OCI-LY1 (cell line): ENCODE data around the gene NPR2.

Experiments used
- H2AFZ ChIP-seq: fragments of 200-600 bp; sonication (generic), shearing (Covaris generic); 2 replicates; pipeline ENCODE4 v1.6.0; 2014; ENCODE audit warnings: antibody characterized with exemption, mild to moderate bottlenecking, low read length
- H3F3A ChIP-seq: fragments of 200-600 bp; sonication (generic), shearing (Covaris generic); 2 replicates; pipeline ENCODE4 v1.6.0; 2014; ENCODE audit warnings: mild to moderate bottlenecking, antibody characterized with exemption, low read length, moderate library complexity; ENCODE audit not compliant: insufficient read depth
- H3K27ac ChIP-seq: fragments of 200-600 bp; sonication (generic); 2 replicates; pipeline ENCODE4 v1.5.1; 2014; ENCODE audit warnings: low read length, mixed run types, mild to moderate bottlenecking, low read depth; ENCODE audit not compliant: poor library complexity, severe bottlenecking
- H3K27me3 ChIP-seq: fragments of 200-600 bp; sonication (generic); 2 replicates; pipeline ENCODE4 v1.6.0; 2014; ENCODE audit warnings: antibody characterized with exemption, mild to moderate bottlenecking, low read length, moderate library complexity; ENCODE audit not compliant: insufficient read depth
- H3K36me3 ChIP-seq: fragments of 200-600 bp; sonication (generic); 2 replicates; pipeline ENCODE4 v1.6.1; 2014; ENCODE audit warnings: mild to moderate bottlenecking, antibody characterized with exemption, low read length, moderate library complexity, mixed read lengths; ENCODE audit not compliant: insufficient read depth
- H3K4me1 ChIP-seq: fragments of 200-600 bp; sonication (generic); 2 replicates; pipeline ENCODE4 v1.5.1; 2014; ENCODE audit warnings: mild to moderate bottlenecking, low read length, moderate library complexity; ENCODE audit not compliant: insufficient read depth, severe bottlenecking
- H3K4me2 ChIP-seq: fragments of 200-600 bp; sonication (generic), shearing (Covaris generic); 2 replicates; pipeline ENCODE4 v1.6.1; 2014; ENCODE audit warnings: low read length
- H3K4me3 ChIP-seq: fragments of 200-600 bp; sonication (generic); 2 replicates; pipeline ENCODE4 v1.5.1; 2014; ENCODE audit warnings: low read length, low read depth, mild to moderate bottlenecking, mixed read lengths; ENCODE audit not compliant: poor library complexity, severe bottlenecking
- H3K79me2 ChIP-seq: fragments of 200-600 bp; shearing (Covaris generic); 2 replicates; pipeline ENCODE4 v1.6.1; 2016; ENCODE audit warnings: mixed run types, low read length, mixed read lengths; ENCODE audit not compliant: insufficient read depth
- H3K9ac ChIP-seq: fragments of 200-600 bp; sonication (generic), shearing (Covaris generic); 2 replicates; pipeline ENCODE4 v1.6.1; 2014; ENCODE audit warnings: mild to moderate bottlenecking, low read length, mixed read lengths
- H3K9me2 ChIP-seq: fragments of 200-600 bp; sonication (generic), shearing (Covaris generic); 2 replicates; pipeline ENCODE4 v1.6.1; 2014; ENCODE audit warnings: low read depth, mild to moderate bottlenecking, low read length, mixed read lengths
- H3K9me3 ChIP-seq: fragments of 200-600 bp; shearing (Covaris generic); 2 replicates; pipeline ENCODE4 v1.6.1; 2014; ENCODE audit warnings: low read length, mixed read lengths
- H4K20me1 ChIP-seq: fragments of 200-600 bp; sonication (generic), shearing (Covaris generic); 2 replicates; pipeline ENCODE4 v1.6.0; 2016; ENCODE audit warnings: mild to moderate bottlenecking, low read length; ENCODE audit not compliant: insufficient read depth
- CTCF ChIP-seq: fragments of 200-600 bp; sonication (generic), shearing (Covaris generic); IDR thresholded peaks from 2 replicates; pipeline ENCODE4 v1.5.1; 2017; ENCODE audit warnings: mild to moderate bottlenecking, antibody characterized with exemption, low read length, moderate library complexity, mixed read lengths
- EZH2 ChIP-seq: fragments of 200-600 bp; sonication (generic), shearing (Covaris generic); IDR thresholded peaks from 2 replicates; pipeline ENCODE4 v1.8.0; 2017; ENCODE audit warnings: borderline replicate concordance, mixed run types, mild to moderate bottlenecking, antibody characterized with exemption, low read length, moderate library complexity, mixed read lengths

NPR2 gene

GRCh38 chr9:35791297-35791921, at the start of gene NPR2:
NPR2 (plus strand) TSS chr9:35791591; CDS start chr9:35792409, 818 bp downstream.
- no peak within 1 kb of the TSS for H3K4me2 ChIP-seq

GRCh38 chr9:35741740-35742139, 49.7 kb upstream of the NPR2 start:
- H3K9me3 ChIP-seq, result no peaks in the 10 kb centered on the region
- peaks cover 14% of the 10 kb centered on the region for H3K4me1 ChIP-seq
- H4K20me1 ChIP-seq, result no peaks in the 10 kb centered on the region
- no peak overlapping the region for H3K4me2 ChIP-seq
- no peak overlapping the region for H3K4me3 ChIP-seq
- H3K27me3 ChIP-seq, result no peaks in the 10 kb centered on the region
- H3K27ac ChIP-seq, result no peak overlapping the region
- no peak overlapping the region for H2AFZ ChIP-seq
- no peaks in the 10 kb centered on the region for H3F3A ChIP-seq
- TF ChIP-seq CTCF, result no peak
- no peak for TF ChIP-seq EZH2
- H3K79me2 ChIP-seq, result peaks cover 11% of the 10 kb centered on the region
- no peaks in the 10 kb centered on the region for H3K9me2 ChIP-seq
- H3K36me3 ChIP-seq, result peaks cover 69% of the 10 kb centered on the region
- H3K9ac ChIP-seq, result no peak overlapping the region

More at GRCh38 chr9:35791297-35791921, at the start of gene NPR2:
- Histone ChIP-seq H3K27me3 (no peaks in the 10 kb centered on the region), H3K79me2 (no peaks in the 10 kb centered on the region), H3K9me3 (no peaks in the 10 kb centered on the region), H3K9me2 (no peaks in the 10 kb centered on the region), H3K27ac (no peak within 1 kb of the TSS), H3K36me3 (peaks cover 4% of the 10 kb centered on the region; the same call in 1 of the 2 replicates), H3F3A (no peaks in the 10 kb centered on the region), H3K4me3 (no peak within 1 kb of the TSS), H3K4me1 (no peaks in the 10 kb centered on the region), H3K9ac (no peak within 1 kb of the TSS), H2AFZ (no peak within 1 kb of the TSS), H4K20me1 (no peaks in the 10 kb centered on the region)
- TF ChIP-seq CTCF (no peak), EZH2 (no peak)

- no peaks in the 10 kb centered on the region for H4K20me1 ChIP-seq
- H3K27me3 ChIP-seq, result no peaks in the 10 kb centered on the region
- H3K36me3 ChIP-seq, result peaks cover 52% of the 10 kb centered on the region
- no peak overlapping the region for H3K27ac ChIP-seq
- no peak overlapping the region for H3K9ac ChIP-seq
- no peak overlapping the region for H3K4me2 ChIP-seq
- no peaks in the 10 kb centered on the region for H3K9me2 ChIP-seq
- H3K4me3 ChIP-seq, result no peak overlapping the region
- no peaks in the 10 kb centered on the region for H3K9me3 ChIP-seq
- peaks cover 28% of the 10 kb centered on the region for H3K4me1 ChIP-seq
- no peaks in the 10 kb centered on the region for H3F3A ChIP-seq
- no peak for TF ChIP-seq CTCF
- no peak for TF ChIP-seq EZH2
- H3K79me2 ChIP-seq, result peaks cover 28% of the 10 kb centered on the region
- no peak overlapping the region for H2AFZ ChIP-seq
Observed at GRCh38 chr9:35743452-35743851, 47.9 kb upstream of the NPR2 start.
